HEK293T (cell line): Measurements from ENCODE around the gene UBE4A.

Experiments used
- ARNT ChIP-seq: fragments of 450-650 bp; IDR thresholded peaks from 2 replicates; pipeline ENCODE4 v1.6.1; 2017; ENCODE audit warnings: mild to moderate bottlenecking
- BHLHE40 ChIP-seq: fragments of 450-650 bp; IDR thresholded peaks from 2 replicates; pipeline ENCODE4 v1.6.1; 2016; ENCODE audit warnings: mild to moderate bottlenecking, moderate library complexity, borderline replicate concordance
- FOXK2 ChIP-seq: fragments of 450-650 bp; IDR thresholded peaks from 2 replicates; pipeline ENCODE4 v1.6.1; 2016; ENCODE audit warnings: mild to moderate bottlenecking
- FOXM1 ChIP-seq: fragments of 450-650 bp; IDR thresholded peaks from 2 replicates; pipeline ENCODE4 v1.6.1; 2017; ENCODE audit warnings: mild to moderate bottlenecking, borderline replicate concordance
- HDGF ChIP-seq: fragments of 450-650 bp; IDR thresholded peaks from 2 replicates; pipeline ENCODE4 v1.6.1; 2017; ENCODE audit warnings: antibody characterized with exemption, borderline replicate concordance
- L3MBTL2 ChIP-seq: fragments of 450-650 bp; conservative IDR thresholded peaks from 2 replicates; pipeline ENCODE4 v1.6.1; 2016; ENCODE audit warnings: mild to moderate bottlenecking
- SP1 ChIP-seq: fragments of 450-650 bp; IDR thresholded peaks from 2 replicates; pipeline ENCODE4 v1.6.1; 2017
- TARDBP ChIP-seq: fragments of 450-650 bp; IDR thresholded peaks from 2 replicates; pipeline ENCODE4 v1.6.1; 2016
- ZNF384 ChIP-seq: fragments of 450-650 bp; IDR thresholded peaks from 2 replicates; pipeline ENCODE4 v1.6.1; 2016

GRCh38 chr11:118358071-118358470 lies 1.3 kb upstream of the UBE4A start:
- no peak for TF ChIP-seq L3MBTL2
- TF ChIP-seq SP1, result no peak
- TF ChIP-seq BHLHE40, result no peak
- no peak for TF ChIP-seq TARDBP
- TF ChIP-seq FOXM1, result no peak
- TF ChIP-seq HDGF, result no peak
- no peak for TF ChIP-seq ZNF384
- TF ChIP-seq FOXK2, result no peak
- TF ChIP-seq ARNT, result no peak
